SK-N-SH treated with all-trans-retinoic acid at 6 μM for 48 hours (cell line): ENCODE results near the gene TMEM60.

Source experiments
- ARNTL ChIP-seq: fragments of 450-650 bp; formaldehyde crosslinking; IDR thresholded peaks from 2 replicates; pipeline ENCODE4 v1.5.0; 2020; ENCODE audit warnings: low read depth, mild to moderate bottlenecking, moderate library complexity, borderline replicate concordance
- ZNF70 ChIP-seq: fragments of 450-650 bp; formaldehyde crosslinking; IDR thresholded peaks from 2 replicates; pipeline ENCODE4 v1.5.0; 2020; ENCODE audit warnings: mild to moderate bottlenecking, moderate library complexity

DNA sequence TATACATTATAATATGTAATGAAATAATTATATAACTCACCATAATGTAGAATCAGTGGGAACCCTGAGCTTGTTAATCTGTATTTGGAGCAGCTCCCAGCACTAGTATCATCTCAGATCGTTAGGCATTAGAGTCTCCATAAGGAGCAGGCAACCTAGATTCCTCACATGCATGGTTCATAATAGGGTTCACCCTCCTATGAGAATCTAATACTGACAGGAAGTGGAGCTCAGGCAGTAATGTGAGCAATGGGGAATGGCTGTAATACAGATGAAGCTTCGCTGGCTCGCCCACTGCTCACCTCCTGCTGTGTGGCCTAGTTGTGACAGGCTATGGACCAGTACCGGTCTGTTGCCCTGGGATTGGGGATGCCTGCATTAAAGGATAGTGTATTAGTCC lies 52.5 kb downstream of the TMEM60 start:
- TF ChIP-seq ZNF70 (CRISPR knock-in tag), result no peak
- no peak for TF ChIP-seq ARNTL (CRISPR knock-in tag)
